Progenitor cell of endocrine pancreas (in vitro differentiated cells): ENCODE results near the gene ADAM10. TPM values are rescaled to one million over a fixed set of nuclear protein-coding genes. Genes with fewer than 3 reads are reported as not detected.

Experiments
- DNase-seq: peaks from one replicate; pipeline ENCODE4 v3.0.0; 2021; ENCODE audit warnings: low spot score; ENCODE audit not compliant: unreplicated experiment
- H3K27ac Mint-ChIP-seq: 2 replicates; pipeline ENCODE4 v1.8.0; 2021; ENCODE audit warnings: mild to moderate bottlenecking, moderate library complexity, mixed read lengths
- H3K27me3 Mint-ChIP-seq: 2 replicates; pipeline ENCODE4 v1.8.0; 2021; ENCODE audit warnings: mixed read lengths
- H3K36me3 Mint-ChIP-seq: 2 replicates; pipeline ENCODE4 v1.8.0; 2022; ENCODE audit warnings: mixed read lengths; ENCODE audit not compliant: insufficient read depth
- H3K4me1 Mint-ChIP-seq: 2 replicates; pipeline ENCODE4 v1.8.0; 2021; ENCODE audit warnings: low read depth, mixed read lengths
- H3K4me3 Mint-ChIP-seq: 2 replicates; pipeline ENCODE4 v1.8.0; 2021; ENCODE audit warnings: low read depth, mild to moderate bottlenecking, moderate library complexity, mixed read lengths
- H3K9me3 Mint-ChIP-seq: 2 replicates; pipeline ENCODE4 v1.8.0; 2021; ENCODE audit warnings: low read depth, mixed read lengths
- total RNA-seq: library from RNA; stranded (reverse); gene quantifications from 2 replicates; pipeline ENCODE4 v1.2.1, GENCODE V29; 2021
- TF ChIP-seq, protein P1 (sequence below): fragments of 200-600 bp; sonication (generic); IDR thresholded peaks from one replicate; pipeline ENCODE4 v1.5.0; 2021; ENCODE audit warnings: antibody characterized with exemption, mild to moderate bottlenecking; ENCODE audit not compliant: unreplicated experiment

ADAM10 gene
- total RNA-seq, 1 donor from 2014 or later, result 237 TPM

GRCh38 chr15:58575045-58575786 lies 174.3 kb downstream of the ADAM10 start:
- Mint-ChIP-seq H3K27me3 (peaks cover 4% of the 10 kb centered on the region), H3K9me3 (no peaks in the 10 kb centered on the region), H3K4me3 (no peak overlapping the region), H3K27ac (no peak overlapping the region), H3K4me1 (peaks cover 2% of the 10 kb centered on the region), H3K36me3 (no peaks in the 10 kb centered on the region)
- no peak for DNase-seq
- TF ChIP-seq, protein P1, sequence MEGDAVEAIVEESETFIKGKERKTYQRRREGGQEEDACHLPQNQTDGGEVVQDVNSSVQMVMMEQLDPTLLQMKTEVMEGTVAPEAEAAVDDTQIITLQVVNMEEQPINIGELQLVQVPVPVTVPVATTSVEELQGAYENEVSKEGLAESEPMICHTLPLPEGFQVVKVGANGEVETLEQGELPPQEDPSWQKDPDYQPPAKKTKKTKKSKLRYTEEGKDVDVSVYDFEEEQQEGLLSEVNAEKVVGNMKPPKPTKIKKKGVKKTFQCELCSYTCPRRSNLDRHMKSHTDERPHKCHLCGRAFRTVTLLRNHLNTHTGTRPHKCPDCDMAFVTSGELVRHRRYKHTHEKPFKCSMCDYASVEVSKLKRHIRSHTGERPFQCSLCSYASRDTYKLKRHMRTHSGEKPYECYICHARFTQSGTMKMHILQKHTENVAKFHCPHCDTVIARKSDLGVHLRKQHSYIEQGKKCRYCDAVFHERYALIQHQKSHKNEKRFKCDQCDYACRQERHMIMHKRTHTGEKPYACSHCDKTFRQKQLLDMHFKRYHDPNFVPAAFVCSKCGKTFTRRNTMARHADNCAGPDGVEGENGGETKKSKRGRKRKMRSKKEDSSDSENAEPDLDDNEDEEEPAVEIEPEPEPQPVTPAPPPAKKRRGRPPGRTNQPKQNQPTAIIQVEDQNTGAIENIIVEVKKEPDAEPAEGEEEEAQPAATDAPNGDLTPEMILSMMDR, result no peak

DNA sequence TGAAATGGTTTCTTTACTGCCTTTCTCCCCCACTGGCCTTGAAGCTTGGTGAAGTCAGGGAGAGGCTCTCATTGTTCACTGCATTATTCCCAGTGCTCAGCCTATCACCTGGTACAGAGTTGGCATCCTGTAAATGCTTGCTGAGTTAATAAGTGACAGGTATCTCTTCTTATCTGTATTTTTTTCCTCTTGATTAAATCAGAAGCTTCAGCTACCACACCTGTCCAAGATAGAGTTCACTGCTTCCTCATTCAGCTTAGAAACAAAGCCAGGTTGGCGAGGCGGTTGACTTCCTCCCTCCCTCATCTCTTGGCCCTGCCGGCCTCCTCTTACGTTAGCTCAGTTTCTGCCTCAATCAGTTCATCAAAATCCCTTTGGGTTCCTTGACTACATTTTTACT lies 174.9 kb downstream of the ADAM10 start:
- Mint-ChIP-seq H3K36me3 (no peaks in the 10 kb centered on the region), H3K27ac (no peak overlapping the region), H3K4me1 (peaks cover 2% of the 10 kb centered on the region), H3K27me3 (peaks cover 4% of the 10 kb centered on the region), H3K4me3 (no peak overlapping the region), H3K9me3 (peaks cover 3% of the 10 kb centered on the region)
- no peak for DNase-seq
- TF ChIP-seq, protein P1, result no peak

- H3K36me3 Mint-ChIP-seq, result no peaks in the 10 kb centered on the region
- DNase-seq, result no peak
- peaks cover 3% of the 10 kb centered on the region for H3K9me3 Mint-ChIP-seq
- no peak overlapping the region for H3K4me3 Mint-ChIP-seq
- H3K27me3 Mint-ChIP-seq, result peaks cover 4% of the 10 kb centered on the region
- H3K4me1 Mint-ChIP-seq, result peaks cover 2% of the 10 kb centered on the region
- H3K27ac Mint-ChIP-seq, result no peak overlapping the region
- TF ChIP-seq, protein P1, result no peak
Measured at GRCh38 chr15:58573270-58573669, 176.2 kb downstream of the ADAM10 start.

- DNase-seq, result no peak
- Mint-ChIP-seq H3K36me3 (no peaks in the 10 kb centered on the region), H3K4me3 (no peak overlapping the region), H3K27ac (no peak overlapping the region), H3K4me1 (peaks cover 2% of the 10 kb centered on the region), H3K27me3 (peaks cover 4% of the 10 kb centered on the region), H3K9me3 (peaks cover 3% of the 10 kb centered on the region)
- TF ChIP-seq, protein P1, result no peak
Measured at GRCh38 chr15:58572521-58572920, 177.0 kb downstream of the ADAM10 start.

GRCh38 chr15:58571491-58571890 lies 178.0 kb downstream of the ADAM10 start:
- DNase-seq, result no peak
- no peak overlapping the region for H3K27ac Mint-ChIP-seq
- H3K9me3 Mint-ChIP-seq, result peaks cover 3% of the 10 kb centered on the region
- H3K4me3 Mint-ChIP-seq, result no peak overlapping the region
- TF ChIP-seq, protein P1, result no peak
- peaks cover 4% of the 10 kb centered on the region for H3K27me3 Mint-ChIP-seq
- H3K36me3 Mint-ChIP-seq, result no peaks in the 10 kb centered on the region
- peaks cover 2% of the 10 kb centered on the region for H3K4me1 Mint-ChIP-seq
